ENCODE measurements around the gene CNOT4.

Gene CNOT4

DNA sequence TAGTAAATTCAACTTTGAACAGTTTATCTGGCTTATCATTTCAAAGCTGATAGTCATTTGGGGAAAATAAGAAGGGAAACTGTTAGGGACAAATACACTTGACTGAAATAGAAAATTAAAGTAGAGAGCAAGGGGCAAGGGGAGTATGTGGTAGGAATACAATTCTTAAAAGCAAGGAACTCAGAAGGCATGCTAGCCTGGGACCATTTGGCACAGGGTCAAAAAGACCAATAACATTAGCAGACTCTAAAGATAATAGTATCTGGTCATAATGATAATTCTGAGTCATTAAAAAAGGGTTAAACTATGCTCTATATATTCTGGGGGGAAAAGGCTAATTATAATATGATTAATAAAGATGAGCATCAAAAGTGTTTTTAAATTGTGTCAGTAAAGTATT, 112.2 kb downstream of the CNOT4 start:
- DNase-seq (ENCODE audit: low spot score): no peak

DNA sequence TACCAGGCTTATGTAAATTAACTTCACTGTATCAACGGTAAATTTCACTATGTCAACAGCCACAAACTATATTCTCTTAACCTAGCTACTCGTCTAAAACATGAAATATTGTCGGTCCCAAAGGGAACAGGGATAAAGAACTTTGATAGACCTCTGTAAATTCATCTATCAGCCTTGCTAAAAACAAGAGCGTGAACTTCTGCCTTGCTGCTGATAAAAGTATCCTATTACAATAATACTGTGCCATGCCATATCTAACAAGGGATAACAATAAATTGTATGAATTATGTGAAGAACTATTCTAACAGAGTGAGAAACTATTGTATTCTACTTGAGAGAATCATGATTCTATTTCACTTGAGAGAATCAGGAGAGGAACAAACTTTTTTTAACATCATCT, 117.2 kb downstream of the CNOT4 start:
- no peak for DNase-seq (ENCODE audit: low spot score)

DNA sequence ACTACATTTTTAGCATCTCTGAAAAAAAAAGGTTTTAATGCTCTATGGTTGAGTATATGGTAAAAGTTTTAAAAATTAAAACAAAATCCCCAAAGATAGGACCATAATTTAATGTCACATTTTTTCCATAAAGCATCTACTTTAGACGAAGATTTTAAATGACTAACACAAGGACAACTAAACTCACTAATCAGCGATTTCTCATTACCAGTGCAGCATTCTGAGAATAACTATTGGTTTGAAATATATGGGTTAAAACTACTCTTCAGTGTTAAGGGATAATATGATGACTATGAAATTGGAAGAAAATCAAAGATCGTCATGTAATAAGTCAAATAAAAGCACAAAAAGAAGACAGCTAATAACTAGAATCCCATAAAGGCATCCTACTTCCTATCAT, 118.4 kb downstream of the CNOT4 start:
- DNase-seq (ENCODE audit: low spot score): no peak

DNA sequence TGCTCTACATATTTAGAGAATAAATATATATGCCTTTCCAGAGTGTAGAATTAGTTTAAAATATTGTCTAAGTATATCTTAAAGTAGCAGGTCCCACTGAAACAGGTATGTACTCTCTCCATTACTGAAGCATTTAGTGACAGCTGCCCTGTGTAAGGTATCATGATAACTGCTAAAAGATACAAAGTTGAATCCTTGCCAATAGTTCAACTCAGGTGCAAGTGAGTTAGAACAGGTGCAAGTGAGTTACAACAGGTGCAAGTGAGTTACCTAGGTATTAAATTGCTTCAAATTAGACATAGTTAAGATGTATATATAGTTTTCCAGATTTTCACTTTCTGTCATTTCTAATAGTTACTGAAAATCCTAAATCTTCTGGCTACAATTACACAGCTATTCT, 119.1 kb downstream of the CNOT4 start:
- DNase-seq (ENCODE audit: low spot score): no peak

DNA sequence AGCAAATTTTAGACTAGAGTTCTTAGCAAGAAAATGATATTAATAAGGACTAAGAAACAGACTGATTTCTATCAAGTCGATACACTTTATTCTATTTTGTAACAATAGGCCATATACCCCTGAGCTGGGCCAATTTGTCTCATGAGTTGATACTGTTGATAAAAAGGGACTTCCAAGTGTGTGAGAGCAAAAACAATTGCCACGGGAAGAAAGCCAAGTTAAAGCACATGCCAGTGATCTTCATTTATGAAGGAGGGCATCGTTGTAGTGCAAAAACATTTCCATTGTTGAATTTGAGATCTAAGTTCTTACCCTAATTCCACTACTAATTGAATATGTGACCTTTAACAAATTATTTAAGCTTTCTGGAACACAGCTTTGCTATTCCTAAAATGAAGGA, 119.9 kb downstream of the CNOT4 start:
- DNase-seq (ENCODE audit: low spot score): no peak

DNA sequence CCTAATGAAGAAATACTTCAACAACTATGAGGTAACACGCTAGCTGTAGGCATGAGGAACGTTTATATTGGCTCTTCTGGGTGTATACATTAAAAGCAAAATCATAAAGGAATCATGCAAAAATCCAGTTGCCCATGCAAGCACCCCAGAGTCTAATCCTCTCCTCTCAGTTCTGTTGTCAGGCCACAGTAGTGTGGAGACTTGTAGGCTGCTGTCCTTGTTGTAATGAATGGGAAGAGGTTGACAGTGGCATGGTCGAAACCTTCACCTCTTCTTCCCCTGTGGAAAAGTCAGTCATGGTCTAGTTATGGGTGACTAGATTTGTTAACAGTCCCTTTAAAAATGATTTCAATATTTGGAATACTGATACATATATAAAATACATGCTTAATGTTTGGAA, 121.3 kb downstream of the CNOT4 start:
- DNase-seq (ENCODE audit: low spot score): no peak

DNA sequence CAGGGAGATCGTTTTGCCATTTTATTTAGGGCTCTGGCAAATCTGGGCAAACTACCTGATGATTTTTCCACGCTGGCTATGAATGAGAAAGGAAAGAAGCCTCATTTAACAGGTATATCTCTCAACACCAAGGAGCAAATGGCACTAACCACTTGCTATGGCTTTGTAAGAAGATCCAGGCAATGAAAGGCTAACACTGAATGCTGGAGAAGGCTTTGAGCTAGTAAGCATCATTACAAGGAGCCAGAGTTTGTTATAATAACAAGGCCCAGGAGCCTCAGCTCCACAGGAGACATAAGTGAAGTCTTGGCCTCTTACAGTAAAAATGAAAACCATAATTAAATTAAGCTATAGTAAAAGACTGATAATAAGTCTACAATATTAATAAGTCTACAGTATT, 123.1 kb downstream of the CNOT4 start:
- no peak for DNase-seq (ENCODE audit: low spot score)

DNA sequence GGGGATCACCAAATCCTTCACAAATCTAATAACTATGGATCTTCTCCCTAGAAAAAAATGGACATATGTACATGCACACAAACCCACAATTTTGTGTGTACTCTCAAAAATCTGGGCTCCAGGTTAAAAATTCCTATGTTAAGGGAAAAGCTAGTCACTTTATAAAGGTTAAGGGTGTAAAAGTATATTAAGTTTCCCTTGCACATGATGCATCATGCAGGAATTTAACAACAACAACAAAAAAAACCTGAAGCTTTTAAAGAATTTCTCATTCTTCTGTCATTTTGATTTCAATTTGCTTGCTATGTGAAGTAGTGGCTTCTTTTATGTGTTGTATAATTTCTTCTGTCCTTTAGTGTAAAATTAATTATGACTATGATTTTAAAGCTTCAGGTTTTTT, 123.7 kb downstream of the CNOT4 start:
- DNase-seq (ENCODE audit: low spot score): no peak

DNA sequence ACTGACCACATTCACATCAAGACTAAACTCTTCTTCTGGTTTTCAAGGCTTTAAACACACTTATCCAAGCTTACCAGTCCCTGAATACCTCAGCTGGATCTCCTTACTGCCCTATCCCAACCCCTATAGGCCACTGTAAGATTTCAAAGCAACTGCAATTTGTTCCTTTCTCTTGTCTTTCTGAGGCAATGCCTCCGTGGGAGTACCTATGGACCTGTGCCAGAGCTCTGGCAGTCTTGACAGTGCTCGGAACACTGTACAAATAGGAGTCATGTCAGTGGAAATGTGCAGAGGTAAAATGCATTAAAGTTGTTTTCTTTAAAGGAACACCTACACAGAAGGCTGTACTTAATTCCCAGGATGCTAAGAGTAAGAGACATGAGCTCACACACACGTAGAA, 124.7 kb downstream of the CNOT4 start:
- peak; percentile 24 for DNase-seq (ENCODE audit: low spot score)

DNA sequence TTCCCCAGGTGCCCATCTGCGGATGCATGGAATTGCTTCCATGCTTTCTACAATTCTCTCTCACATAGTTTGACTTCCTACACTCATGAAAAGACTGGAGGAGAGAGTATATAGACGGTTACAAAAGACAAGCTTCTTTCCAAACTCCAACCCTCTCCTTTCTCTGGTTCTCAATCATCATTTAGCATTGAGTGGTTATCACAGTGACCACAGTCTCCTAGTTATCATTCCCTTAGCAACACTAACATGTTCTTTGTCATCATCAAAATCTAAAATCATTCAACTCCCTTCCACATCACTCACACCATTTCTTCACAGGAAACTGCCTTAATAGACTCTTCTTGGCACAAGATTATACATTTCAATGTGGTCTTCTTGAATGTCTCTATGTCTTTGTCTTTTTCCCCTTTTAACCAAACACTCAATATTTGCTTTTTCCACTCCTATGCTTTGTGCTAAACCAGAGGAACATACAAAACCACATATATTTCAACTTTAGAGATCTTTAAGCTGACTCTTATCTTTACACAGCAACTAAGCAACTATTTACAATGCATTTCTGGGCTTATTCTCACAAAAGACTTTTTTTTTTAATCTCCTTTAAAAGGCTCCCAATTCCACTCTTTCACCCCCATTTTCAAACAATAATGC, 126.3 kb downstream of the CNOT4 start:
- DNase-seq (ENCODE audit: low spot score): no peak

DNA sequence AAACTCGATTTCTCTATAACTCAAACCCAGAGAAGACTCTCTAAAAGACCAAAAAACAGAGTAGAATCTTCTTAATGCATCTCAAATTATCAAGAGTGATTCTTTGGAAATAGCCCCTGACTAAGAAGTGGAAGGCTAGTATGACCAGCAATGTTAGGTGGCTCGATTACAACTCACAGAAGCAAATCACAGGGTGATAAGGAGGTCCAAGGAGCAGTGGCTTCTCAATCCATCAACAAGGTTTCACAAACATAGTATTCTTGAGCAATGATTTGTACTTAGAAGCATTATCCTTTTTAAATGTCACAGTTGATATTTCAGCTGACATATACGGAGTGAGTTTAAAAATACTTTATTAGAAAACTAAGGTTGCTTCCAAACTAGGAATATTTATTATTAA, 127.7 kb downstream of the CNOT4 start:
- DNase-seq (ENCODE audit: low spot score): no peak

DNA sequence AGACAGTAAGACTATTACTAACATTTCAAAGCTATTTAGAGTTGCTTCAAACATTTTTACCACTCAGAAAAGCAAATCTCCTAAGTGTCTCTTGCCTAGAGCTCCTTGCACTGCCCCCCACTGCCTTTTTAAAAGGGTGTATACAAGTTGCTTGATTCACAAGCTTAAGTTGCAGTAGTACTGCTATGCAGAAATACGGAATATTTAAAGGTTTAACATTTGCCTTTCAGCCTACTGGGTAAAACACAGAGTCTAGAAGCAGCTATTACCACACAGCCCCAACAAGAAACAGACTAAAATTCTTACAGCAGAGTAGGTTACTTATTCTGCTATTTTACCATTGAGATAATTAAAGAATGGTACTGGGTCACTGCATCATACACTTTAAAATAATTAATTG, 128.5 kb downstream of the CNOT4 start:
- DNase-seq (ENCODE audit: low spot score): no peak

DNA sequence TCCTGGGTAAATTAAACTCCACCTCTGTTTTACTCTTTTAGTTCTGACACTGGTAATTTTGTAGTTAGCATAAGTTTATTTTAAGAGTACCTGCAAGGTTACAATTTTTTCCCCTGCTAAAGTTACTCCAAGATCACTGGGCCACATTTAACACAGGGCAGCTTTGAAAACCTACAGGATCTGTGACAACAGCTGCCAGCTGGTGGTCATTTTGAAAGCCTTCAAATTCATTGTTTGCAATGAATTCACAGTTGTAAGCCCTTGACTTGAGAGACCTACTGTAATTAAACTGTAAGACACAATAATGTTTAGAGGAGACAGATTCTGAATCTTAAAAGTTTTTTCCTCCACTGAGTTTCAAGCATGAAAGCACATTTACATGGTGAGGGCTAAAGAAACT, 129.6 kb downstream of the CNOT4 start:
- DNase-seq (ENCODE audit: low spot score): no peak

DNA sequence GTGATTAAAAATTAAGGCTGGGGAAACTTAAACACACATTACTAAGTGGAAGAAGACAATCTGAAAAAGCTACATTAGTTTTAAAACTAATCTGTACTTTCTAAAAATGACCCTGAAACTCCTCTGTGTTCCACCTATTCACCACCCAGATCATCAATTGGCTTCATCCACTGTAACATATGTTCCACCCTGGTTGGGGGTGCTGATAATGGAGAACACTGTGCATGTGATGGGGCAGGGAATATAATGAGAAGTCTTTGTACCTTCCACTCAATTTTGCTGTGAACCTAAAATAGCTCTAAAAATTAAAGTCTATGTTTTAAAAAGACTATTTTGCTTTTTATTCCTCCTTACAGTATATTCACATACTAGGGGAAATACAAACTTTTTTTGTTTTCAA, 132.7 kb downstream of the CNOT4 start:
- DNase-seq (ENCODE audit: low spot score): no peak

DNA sequence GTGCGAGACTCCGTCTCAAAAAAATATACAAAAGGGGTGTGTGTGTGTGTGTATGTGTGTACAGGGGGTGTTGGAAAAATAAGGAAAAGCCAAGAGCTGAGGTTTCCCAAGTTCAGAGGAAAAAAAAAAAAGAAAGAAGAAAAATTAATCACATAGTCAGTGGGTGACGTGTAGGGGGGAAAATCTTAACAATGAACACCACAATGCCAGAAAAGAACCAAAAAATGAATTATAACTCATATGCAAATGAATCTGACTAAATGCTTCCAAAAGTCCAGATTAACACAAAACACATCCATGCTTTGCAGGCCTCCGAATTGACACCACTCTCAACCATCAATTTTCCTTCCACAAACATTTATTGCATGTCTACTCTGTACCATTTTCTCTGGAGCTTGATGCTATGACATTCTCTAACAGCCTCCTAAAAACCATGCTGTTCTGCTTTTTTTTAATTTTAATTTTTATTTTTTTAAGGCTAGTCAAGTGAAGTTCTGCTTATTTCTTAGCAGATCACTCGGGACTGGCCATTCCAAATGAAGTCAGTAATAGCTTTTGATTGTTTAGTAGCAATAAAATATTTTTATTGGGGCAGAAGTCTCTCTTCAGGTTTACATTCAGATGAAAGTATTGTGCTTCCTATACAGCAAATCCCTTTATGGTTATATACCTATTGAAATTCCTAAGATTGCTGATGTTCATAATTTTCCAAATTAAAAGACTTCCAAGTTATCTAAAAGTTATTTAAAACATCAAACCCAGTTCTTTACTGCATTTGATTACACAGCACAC, 133.8 kb downstream of the CNOT4 start:
- no peak for DNase-seq (ENCODE audit: low spot score)

DNA sequence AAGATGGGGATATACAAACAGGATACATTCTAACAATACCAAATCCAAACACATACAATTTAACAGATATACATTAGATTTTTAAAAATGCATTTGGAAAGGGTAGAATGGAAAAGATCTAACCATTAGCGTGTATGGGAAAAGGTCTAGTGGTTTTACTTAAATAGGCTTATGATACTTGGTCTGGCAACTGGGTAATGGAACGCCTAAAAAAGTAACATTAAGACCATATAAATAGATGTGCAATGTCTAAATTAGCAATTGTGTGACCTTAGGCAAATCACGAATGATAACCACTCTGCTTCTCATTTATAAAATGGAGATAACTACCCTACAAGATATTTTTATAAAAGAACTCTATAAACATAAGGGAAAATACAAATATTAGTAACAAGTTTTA, 135.2 kb downstream of the CNOT4 start:
- DNase-seq (ENCODE audit: low spot score): no peak

DNA sequence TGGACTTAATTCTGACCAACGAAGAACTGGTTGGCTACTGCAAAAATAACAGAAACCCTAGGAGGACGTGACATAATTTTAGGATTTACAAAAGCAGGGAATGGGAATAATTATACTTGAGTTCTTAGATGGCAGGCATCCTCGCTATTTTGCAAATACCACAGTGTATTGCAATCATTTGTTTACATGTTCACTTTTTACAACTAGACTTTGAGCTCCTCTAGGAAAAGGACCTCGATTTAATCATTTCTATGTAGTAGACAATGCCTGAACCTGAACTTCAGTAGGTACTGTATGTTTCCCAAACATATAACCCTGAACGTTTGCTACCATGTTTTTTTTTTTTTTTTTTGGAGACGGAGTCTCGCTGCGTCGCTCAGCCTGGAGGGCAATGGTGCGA, 137.7 kb downstream of the CNOT4 start:
- no peak for DNase-seq (ENCODE audit: low spot score)

DNA sequence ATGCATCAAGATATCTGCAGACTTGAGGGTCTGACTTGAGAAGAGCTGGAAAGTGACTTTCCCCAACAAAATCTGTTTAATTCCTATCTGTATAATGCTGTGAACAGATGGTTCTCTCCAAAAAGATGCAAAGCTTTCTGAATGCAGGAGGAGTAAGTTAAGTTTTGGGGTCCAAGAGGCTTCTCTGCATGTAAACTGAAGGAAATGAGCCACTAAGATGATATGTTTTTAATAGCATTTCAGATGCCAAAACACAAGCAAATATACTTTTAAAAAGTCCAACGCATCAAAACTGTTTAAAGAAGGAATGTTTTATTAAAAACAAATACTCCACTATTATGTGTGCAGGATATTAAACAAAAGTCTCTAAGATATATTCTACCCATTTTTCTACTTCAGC, 139.2 kb downstream of the CNOT4 start:
- DNase-seq (ENCODE audit: low spot score): no peak

DNA sequence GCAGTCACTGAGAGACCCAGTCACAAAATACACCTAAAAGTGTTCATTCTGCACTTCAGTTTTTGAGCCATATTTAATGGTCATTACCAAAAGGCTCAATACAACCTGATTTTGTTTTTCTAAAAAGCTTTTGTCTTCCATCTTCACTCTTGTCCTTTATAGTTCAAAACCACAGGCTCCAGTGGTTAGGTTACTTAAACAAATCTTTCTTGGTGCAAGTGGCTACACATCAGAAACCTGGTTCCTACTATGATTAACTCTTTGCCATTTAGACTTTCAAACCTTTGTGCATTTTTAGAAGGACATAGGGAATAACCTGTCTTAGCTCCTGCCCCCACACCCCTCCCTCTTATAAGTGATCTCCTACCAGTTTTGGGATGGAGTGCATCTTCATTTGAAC, 140.5 kb downstream of the CNOT4 start:
- no peak for DNase-seq (ENCODE audit: low spot score)

DNA sequence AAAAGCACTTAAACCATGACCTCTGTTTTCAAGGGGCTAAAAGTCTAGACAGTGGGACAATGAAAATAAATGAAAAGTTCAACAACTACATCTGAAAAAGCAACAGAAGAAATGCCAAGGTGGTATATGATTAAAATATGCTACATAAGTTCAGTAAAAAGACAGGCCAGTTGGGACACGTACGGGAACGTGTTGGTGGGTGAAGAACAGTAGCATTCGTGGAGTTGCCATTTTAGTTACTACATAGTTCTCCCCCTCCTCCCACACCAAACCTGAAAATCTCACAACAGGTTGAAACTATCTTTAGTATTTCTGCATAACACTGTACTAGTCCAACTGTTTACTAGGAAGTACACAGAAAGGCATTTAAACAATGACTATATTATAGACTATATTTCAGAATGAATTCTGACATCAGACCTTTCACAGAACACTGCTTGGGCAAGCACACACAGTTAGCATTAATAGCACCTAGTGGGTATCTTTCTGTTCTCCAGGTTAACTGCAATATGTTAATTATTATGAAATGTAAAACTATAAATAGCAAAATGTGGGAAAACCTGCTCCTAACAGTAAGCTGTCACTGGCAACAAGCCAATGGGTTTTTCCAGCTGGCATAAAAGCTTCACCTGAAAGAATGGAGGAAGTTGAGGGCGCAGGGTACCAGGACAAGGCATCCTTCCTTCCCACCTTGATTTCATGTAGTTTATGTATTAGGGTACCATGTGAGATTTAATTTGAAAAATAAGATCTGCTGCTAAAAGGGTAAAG, 141.3 kb downstream of the CNOT4 start:
- no peak for DNase-seq (ENCODE audit: low spot score)

DNA sequence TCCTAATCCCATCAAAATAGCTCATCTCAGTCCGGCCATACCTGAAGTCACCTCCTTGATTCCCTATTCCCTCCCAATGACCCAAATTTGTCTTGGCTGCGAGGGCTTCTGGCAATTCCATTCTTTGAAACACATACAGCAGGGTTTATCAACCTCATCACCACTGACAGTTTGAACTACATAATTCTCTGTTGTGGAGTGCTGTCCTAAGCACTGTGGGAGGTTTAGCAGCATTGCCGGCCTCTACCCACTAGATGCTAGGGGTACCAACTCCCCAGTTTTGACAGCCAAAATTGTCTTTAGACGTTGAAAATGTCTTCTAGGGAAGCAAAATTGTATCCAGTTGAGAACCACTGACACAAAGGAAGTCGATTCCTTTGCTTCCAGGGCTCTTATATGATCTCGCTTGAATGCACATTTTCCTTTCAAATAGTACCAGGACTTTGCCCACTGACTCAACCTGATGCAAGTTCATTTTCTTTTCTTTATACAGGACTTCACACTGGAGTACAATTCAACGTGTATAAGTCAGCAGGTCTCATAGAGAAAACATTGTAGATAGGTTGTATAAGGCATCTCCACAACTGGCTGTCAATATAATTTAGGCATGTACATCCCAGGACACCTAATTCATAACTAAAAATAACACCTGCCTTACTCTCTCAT, 142.9 kb downstream of the CNOT4 start:
- DNase-seq (ENCODE audit: low spot score): no peak

DNA sequence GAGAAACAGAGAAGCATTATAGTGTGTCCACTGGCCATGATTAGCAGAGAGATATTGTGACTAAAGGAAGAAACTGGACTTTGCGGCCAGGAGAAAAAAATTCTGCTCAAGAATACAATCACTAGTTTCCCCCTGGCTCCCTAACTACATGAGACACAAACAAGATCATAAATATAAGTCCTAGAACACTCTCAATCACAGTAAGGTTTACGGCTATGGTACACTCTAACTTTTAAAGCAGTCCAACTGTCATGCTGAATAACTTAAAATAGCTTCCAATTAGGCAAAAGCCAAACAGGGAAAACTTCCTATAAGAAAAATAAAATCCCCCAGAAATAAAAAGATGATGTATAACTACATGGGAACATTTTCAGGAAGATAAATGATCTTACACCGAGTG, 144.2 kb downstream of the CNOT4 start:
- DNase-seq (ENCODE audit: low spot score): no peak

DNA sequence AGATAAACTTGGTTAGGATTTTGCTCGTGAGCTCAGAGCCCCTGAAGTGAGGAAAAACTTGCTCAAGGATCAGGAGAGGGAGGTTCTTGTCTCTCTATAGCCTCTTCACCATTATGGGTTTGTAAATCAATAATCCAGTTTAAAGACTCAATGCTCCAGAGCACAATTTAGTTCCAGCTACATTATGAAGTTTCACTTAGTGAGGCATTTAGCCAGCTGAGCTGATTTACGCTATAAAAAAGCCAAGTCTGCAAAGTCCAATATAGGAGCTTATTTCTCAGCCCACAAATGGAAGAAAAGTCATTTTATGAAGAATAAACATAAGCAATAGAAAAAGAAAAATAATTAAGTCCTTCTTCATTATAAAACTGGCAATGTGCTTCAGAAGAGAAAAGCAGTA, 145.7 kb downstream of the CNOT4 start:
- no peak for DNase-seq (ENCODE audit: low spot score)

Measured in Ammon's horn (tissue), 1 donor.